Glomerular endothelial cell (primary cell): Measurements from ENCODE around the gene TCHH. TPM values are rescaled to one million over a fixed set of nuclear protein-coding genes. Genes with fewer than 3 reads are reported as not detected.
"Not testable (repeated sequence)": the region's sequence is repeated elsewhere in the genome, so short reads cannot be mapped to it uniquely, and the experiment has no call there.

Source experiments
- DNase-seq: peaks from one replicate; pipeline ENCODE4 v3.0.0-alpha.2; 2011; ENCODE audit warnings: low read depth, low spot score; ENCODE audit errors: extremely low read depth
- total RNA-seq: library from RNA; depleted of rRNA; stranded (reverse); fragments of >200 nt; gene quantifications from 2 replicates; pipeline ENCODE4 v1.2.3, GENCODE V29; 2015

Gene TCHH
- total RNA-seq, 1 donor from 2014 or later, result 0.12 TPM

- DNase-seq, result no peak
Observed at GRCh38 chr1:152112101-152112884, 3.0 kb downstream of the TCHH start.

- peak; percentile 2 for DNase-seq
Observed at GRCh38 chr1:152111515-152111968, 3.7 kb downstream of the TCHH start.

- peak; percentile 3 for DNase-seq
Observed at GRCh38 chr1:152110860-152111514, 4.3 kb downstream of the TCHH start.

GRCh38 chr1:152110365-152110859 is 4.8 kb downstream of the TCHH start:
- no peak for DNase-seq

GRCh38 chr1:152109998-152110294 is 5.3 kb downstream of the TCHH start:
- DNase-seq, result no peak

GRCh38 chr1:152109231-152109997 is 5.8 kb downstream of the TCHH start:
- no peak for DNase-seq

- no peak for DNase-seq
Observed at GRCh38 chr1:152108882-152109222, 6.4 kb downstream of the TCHH start.

GRCh38 chr1:152107984-152108881 is 7.0 kb downstream of the TCHH start:
- peak; percentile 12 for DNase-seq

- DNase-seq, result peak; percentile 1
Observed at GRCh38 chr1:152107031-152107983, 7.9 kb downstream of the TCHH start.

- DNase-seq, result no peak
Observed at GRCh38 chr1:152104854-152105253, 10.4 kb downstream of the TCHH start.

- DNase-seq, result no peak
Observed at GRCh38 chr1:152096931-152097330, 18.3 kb downstream of the TCHH start.

GRCh38 chr1:152089014-152089674 is 26.1 kb downstream of the TCHH start, which contains the start of gene TCHHL1:
TSS of gene TCHHL1 (minus strand) at chr1:152089064. CDS start at chr1:152088143, 921 bp downstream.
- DNase-seq, result no peak

- no peak for DNase-seq
Observed at GRCh38 chr1:152086760-152087159, 28.5 kb downstream of the TCHH start.

GRCh38 chr1:152084853-152085252 is 30.4 kb downstream of the TCHH start:
- DNase-seq, result no peak

GRCh38 chr1:152081026-152081425 is 34.2 kb downstream of the TCHH start:
- not testable (repeated sequence) for DNase-seq

GRCh38 chr1:152080494-152080893 is 34.8 kb downstream of the TCHH start:
- not testable (repeated sequence) for DNase-seq

- DNase-seq, result no peak
Observed at GRCh38 chr1:152078831-152079441, 36.3 kb downstream of the TCHH start.

GRCh38 chr1:152072311-152072710 is 42.9 kb downstream of the TCHH start:
- no peak for DNase-seq
